ENCODE results near the gene RAB27B. TPM values are rescaled to one million over a fixed set of nuclear protein-coding genes. Genes with fewer than 3 reads are reported as not detected.

RAB27B gene
- total RNA-seq, 1 donor from 2014 or later, result 0.33 TPM

- Mint-ChIP-seq H3K27ac (no peak overlapping the region), H3K4me1 (no peaks in the 10 kb centered on the region), H3K27me3 (no peaks in the 10 kb centered on the region), H3K36me3 (ENCODE audit: low read depth) (no peaks in the 10 kb centered on the region), H3K4me3 (no peak overlapping the region), H3K9me3 (no peaks in the 10 kb centered on the region)
- no peak for DNase-seq
- intact Hi-C loops (cut with micrococcal nuclease), result no loop called here
Observed at GRCh38 chr18:54882318-54882717, 54.0 kb downstream of the RAB27B start.

GRCh38 chr18:54883816-54884604 is 55.7 kb downstream of the RAB27B start:
- H3K27me3 Mint-ChIP-seq, result peaks cover 2% of the 10 kb centered on the region
- no peak for DNase-seq
- H3K4me3 Mint-ChIP-seq, result no peak overlapping the region
- H3K4me1 Mint-ChIP-seq, result no peaks in the 10 kb centered on the region
- intact Hi-C loops (cut with micrococcal nuclease), result no loop called here
- H3K9me3 Mint-ChIP-seq, result no peaks in the 10 kb centered on the region
- H3K36me3 Mint-ChIP-seq (ENCODE audit: low read depth), result peaks cover 2% of the 10 kb centered on the region
- H3K27ac Mint-ChIP-seq, result no peak overlapping the region

GRCh38 chr18:54888378-54888777 is 60.1 kb downstream of the RAB27B start:
- no peaks in the 10 kb centered on the region for H3K4me1 Mint-ChIP-seq
- H3K27ac Mint-ChIP-seq, result no peak overlapping the region

GRCh38 chr18:54888933-54889332 is 60.7 kb downstream of the RAB27B start:
- H3K27me3 Mint-ChIP-seq, result peaks cover 3% of the 10 kb centered on the region
- H3K27ac Mint-ChIP-seq, result no peak overlapping the region
- H3K36me3 Mint-ChIP-seq (ENCODE audit: low read depth), result peaks cover 3% of the 10 kb centered on the region
- H3K9me3 Mint-ChIP-seq, result no peaks in the 10 kb centered on the region
- no peak overlapping the region for H3K4me3 Mint-ChIP-seq
- intact Hi-C loops (cut with micrococcal nuclease), result no loop called here
- DNase-seq, result no peak
- H3K4me1 Mint-ChIP-seq, result no peaks in the 10 kb centered on the region

More at GRCh38 chr18:54888378-54888777, 60.1 kb downstream of the RAB27B start:
- Mint-ChIP-seq H3K36me3 (ENCODE audit: low read depth) (peaks cover 3% of the 10 kb centered on the region), H3K9me3 (no peaks in the 10 kb centered on the region), H3K4me3 (no peak overlapping the region), H3K27me3 (peaks cover 3% of the 10 kb centered on the region)
- no peak for DNase-seq
- intact Hi-C loops (cut with micrococcal nuclease), result no loop called here

- H3K27ac Mint-ChIP-seq, result no peak overlapping the region
- DNase-seq, result no peak
Observed at GRCh38 chr18:54899500-54899899, 71.2 kb downstream of the RAB27B start.

GRCh38 chr18:54900290-54900689 is 72.0 kb downstream of the RAB27B start:
- no peak overlapping the region for H3K4me3 Mint-ChIP-seq
- no peaks in the 10 kb centered on the region for H3K36me3 Mint-ChIP-seq (ENCODE audit: low read depth)
- no peaks in the 10 kb centered on the region for H3K4me1 Mint-ChIP-seq
- peaks cover 6% of the 10 kb centered on the region for H3K27me3 Mint-ChIP-seq
- no peaks in the 10 kb centered on the region for H3K9me3 Mint-ChIP-seq
- intact Hi-C loops (cut with micrococcal nuclease), result no loop called here
- no peak for DNase-seq
- no peak overlapping the region for H3K27ac Mint-ChIP-seq

More at GRCh38 chr18:54899500-54899899, 71.2 kb downstream of the RAB27B start:
- Mint-ChIP-seq H3K4me1 (no peaks in the 10 kb centered on the region), H3K27me3 (peaks cover 6% of the 10 kb centered on the region), H3K9me3 (no peaks in the 10 kb centered on the region), H3K4me3 (no peak overlapping the region), H3K36me3 (ENCODE audit: low read depth) (no peaks in the 10 kb centered on the region)
- intact Hi-C loops (cut with micrococcal nuclease), result no loop called here

- Mint-ChIP-seq H3K27ac (no peak overlapping the region), H3K9me3 (no peaks in the 10 kb centered on the region)
Observed at GRCh38 chr18:54904581-54904980, 76.3 kb downstream of the RAB27B start.

GRCh38 chr18:54905629-54906028 is 77.4 kb downstream of the RAB27B start:
- Mint-ChIP-seq H3K9me3 (no peaks in the 10 kb centered on the region), H3K4me1 (no peaks in the 10 kb centered on the region), H3K27me3 (peaks cover 13% of the 10 kb centered on the region), H3K27ac (no peak overlapping the region), H3K4me3 (no peak overlapping the region), H3K36me3 (ENCODE audit: low read depth) (no peaks in the 10 kb centered on the region)
- intact Hi-C loops (cut with micrococcal nuclease), result no loop called here
- DNase-seq, result no peak

More at GRCh38 chr18:54904581-54904980, 76.3 kb downstream of the RAB27B start:
- peaks cover 13% of the 10 kb centered on the region for H3K27me3 Mint-ChIP-seq
- intact Hi-C loops (cut with micrococcal nuclease), result no loop called here
- no peak overlapping the region for H3K4me3 Mint-ChIP-seq
- no peak for DNase-seq
- no peaks in the 10 kb centered on the region for H3K4me1 Mint-ChIP-seq
- no peaks in the 10 kb centered on the region for H3K36me3 Mint-ChIP-seq (ENCODE audit: low read depth)

GRCh38 chr18:54906331-54907185 is 78.3 kb downstream of the RAB27B start:
- intact Hi-C loops (cut with micrococcal nuclease), result no loop called here
- H3K9me3 Mint-ChIP-seq, result no peaks in the 10 kb centered on the region
- no peaks in the 10 kb centered on the region for H3K4me1 Mint-ChIP-seq
- no peak overlapping the region for H3K4me3 Mint-ChIP-seq
- H3K36me3 Mint-ChIP-seq (ENCODE audit: low read depth), result no peaks in the 10 kb centered on the region
- H3K27me3 Mint-ChIP-seq, result peaks cover 13% of the 10 kb centered on the region
- no peak overlapping the region for H3K27ac Mint-ChIP-seq
- no peak for DNase-seq

- DNase-seq, result no peak
- H3K9me3 Mint-ChIP-seq, result no peaks in the 10 kb centered on the region
- intact Hi-C loops (cut with micrococcal nuclease), result no loop called here
- H3K4me1 Mint-ChIP-seq, result no peaks in the 10 kb centered on the region
- H3K27ac Mint-ChIP-seq, result no peak overlapping the region
- no peak overlapping the region for H3K4me3 Mint-ChIP-seq
- no peaks in the 10 kb centered on the region for H3K36me3 Mint-ChIP-seq (ENCODE audit: low read depth)
- peaks cover 7% of the 10 kb centered on the region for H3K27me3 Mint-ChIP-seq
Observed at GRCh38 chr18:54909538-54909937, 81.3 kb downstream of the RAB27B start.

GRCh38 chr18:54910161-54910919 is 82.1 kb downstream of the RAB27B start:
- Mint-ChIP-seq H3K4me1 (no peaks in the 10 kb centered on the region), H3K36me3 (ENCODE audit: low read depth) (no peaks in the 10 kb centered on the region), H3K4me3 (no peak overlapping the region), H3K27me3 (peaks cover 7% of the 10 kb centered on the region), H3K27ac (no peak overlapping the region), H3K9me3 (no peaks in the 10 kb centered on the region)
- DNase-seq, result no peak
- intact Hi-C loops (cut with micrococcal nuclease), result no loop called here

- H3K4me3 Mint-ChIP-seq, result no peak overlapping the region
- no peaks in the 10 kb centered on the region for H3K9me3 Mint-ChIP-seq
- DNase-seq, result no peak
- no peaks in the 10 kb centered on the region for H3K36me3 Mint-ChIP-seq (ENCODE audit: low read depth)
- intact Hi-C loops (cut with micrococcal nuclease), result no loop called here
- H3K27me3 Mint-ChIP-seq, result peaks cover 5% of the 10 kb centered on the region
- H3K4me1 Mint-ChIP-seq, result no peaks in the 10 kb centered on the region
- H3K27ac Mint-ChIP-seq, result no peak overlapping the region
Observed at GRCh38 chr18:54911551-54911950, 83.3 kb downstream of the RAB27B start.

- H3K4me1 Mint-ChIP-seq, result no peaks in the 10 kb centered on the region
- intact Hi-C loops (cut with micrococcal nuclease), result no loop called here
Observed at GRCh38 chr18:54914816-54915215, 86.5 kb downstream of the RAB27B start.

More at GRCh38 chr18:54914816-54915215, 86.5 kb downstream of the RAB27B start:
- DNase-seq, result no peak
- Mint-ChIP-seq H3K27me3 (no peaks in the 10 kb centered on the region), H3K4me3 (no peak overlapping the region), H3K9me3 (no peaks in the 10 kb centered on the region), H3K36me3 (ENCODE audit: low read depth) (no peaks in the 10 kb centered on the region), H3K27ac (no peak overlapping the region)

All from activated CD4-positive, alpha-beta T cell treated with anti-CD3 and anti-CD28 coated beads, Interleukin-2, amount 10 ng/mL, durations not matched to agents 24 days and 14 days (primary cell).